HG02798 (cell line): Measurements from ENCODE around the gene SMTNL1.

Source experiments
- ATAC-seq: cut with Tn5 transposase; IDR thresholded peaks from one replicate; pipeline ENCODE4 v1.9.1; 2021; ENCODE audit warnings: mild to moderate bottlenecking; ENCODE audit not compliant: unreplicated experiment, poor library complexity

The SMTNL1 gene

GRCh38 chr11:57584341-57584740, 46.9 kb downstream of the SMTNL1 start:
- ATAC-seq = no peak

DNA sequence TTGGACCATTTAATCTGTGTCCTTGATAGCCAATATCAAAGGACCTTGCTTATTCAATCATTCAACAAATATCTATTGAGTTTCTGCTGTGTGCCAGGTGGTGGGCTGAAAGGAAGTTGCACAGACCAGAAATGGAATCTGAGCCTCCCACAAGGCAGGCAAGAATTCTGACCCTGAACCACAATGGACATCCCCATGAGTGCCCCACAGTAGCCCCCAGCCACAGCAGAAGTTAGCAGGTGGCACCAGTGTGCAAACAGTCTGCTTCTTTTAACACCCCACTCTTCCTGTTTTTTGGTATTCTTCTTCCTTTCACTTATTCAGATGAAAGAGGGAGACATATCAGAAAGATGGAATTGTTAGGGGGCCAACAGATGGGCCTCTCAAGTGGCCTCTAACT, 47.9 kb downstream of the SMTNL1 start:
- ATAC-seq = no peak

DNA sequence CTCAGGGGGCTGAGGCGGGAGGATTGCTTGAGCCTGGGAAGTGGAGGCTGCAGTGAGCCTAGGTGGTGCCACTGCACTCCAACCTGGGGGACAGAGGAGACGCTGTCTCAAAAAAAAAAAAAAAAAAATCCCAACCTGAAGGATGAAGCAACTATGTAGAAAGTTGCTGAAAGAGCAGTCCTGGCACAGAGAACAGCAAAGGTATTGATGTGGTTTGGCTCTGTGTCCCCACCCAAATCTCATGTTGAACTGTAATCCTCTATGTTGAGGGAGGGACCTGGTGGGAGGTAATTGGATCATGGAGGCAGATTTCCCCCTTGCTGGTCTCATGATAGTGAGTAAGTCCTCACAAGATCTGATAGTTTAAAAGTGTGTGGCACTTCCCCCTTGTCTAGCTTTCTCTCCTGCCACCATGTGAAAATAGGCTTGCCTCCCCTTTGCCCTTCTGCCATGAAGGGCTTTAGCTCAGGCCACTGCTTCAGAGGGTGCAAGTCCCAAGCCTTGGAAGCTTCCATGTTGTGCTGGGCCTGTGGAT, 49.4 kb downstream of the SMTNL1 start:
- no peak for ATAC-seq

DNA sequence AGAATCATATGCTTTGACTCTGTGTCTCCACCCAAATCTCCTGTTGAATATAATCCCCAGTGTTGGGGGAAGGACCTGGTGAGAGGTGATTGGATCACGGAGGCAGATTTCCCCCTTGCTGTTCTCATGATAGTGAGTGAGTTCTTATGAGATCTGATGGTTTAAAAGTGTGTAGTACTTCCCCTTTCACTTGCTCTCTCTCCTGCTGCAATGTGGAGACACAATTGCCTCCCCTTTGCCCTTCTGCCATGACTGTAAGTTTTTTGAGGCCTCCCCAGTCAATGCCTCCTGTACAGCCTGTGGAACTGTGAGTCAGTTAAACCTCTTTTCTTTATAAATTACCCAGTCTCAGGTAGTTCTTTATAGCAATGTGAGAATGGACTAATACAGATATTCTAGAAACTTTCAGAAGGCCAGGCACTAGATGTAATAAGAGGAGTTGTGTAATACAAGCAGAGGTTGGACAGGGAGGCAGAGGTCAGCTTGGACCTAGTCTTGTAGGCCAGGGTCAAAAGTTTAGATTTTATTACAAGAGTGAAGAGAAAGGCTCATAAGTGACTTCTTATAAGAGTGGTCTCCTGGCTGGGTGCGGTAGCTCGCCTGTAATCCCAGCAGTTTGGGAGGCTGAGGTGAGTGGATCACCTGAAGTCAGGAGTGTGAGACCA, 50.8 kb downstream of the SMTNL1 start:
- no peak for ATAC-seq

DNA sequence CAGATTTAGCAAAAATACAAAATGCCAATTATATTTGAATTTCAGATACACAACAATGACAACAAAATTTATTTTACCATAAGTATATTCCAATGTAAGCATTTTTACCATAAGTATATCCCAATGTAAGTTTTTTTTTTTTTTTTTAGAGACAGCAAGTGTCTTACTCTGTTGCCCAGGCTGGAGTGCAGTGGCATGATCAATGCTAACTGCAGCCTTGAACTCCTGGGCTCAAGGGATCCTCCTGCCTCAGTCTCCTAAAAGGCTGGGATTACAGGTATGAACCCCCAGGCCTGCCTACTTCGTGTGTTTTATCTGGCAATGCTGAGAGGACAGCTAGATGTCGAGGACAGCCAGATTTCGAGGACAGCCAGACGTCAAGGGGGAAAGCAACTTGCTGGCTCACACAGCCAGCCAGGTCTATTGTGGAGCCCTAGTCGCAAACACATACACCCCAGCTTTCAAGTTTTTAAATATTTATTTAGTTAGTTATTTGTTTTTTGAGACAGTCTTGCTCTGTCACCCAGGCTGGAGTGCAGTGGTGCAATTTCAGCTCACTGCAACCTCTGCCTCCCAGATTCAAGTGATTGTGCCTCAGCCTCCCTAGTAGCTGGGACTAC, 59.0 kb downstream of the SMTNL1 start:
- no peak for ATAC-seq

- ATAC-seq = no peak
Measured at GRCh38 chr11:57597461-57597915, 60.1 kb downstream of the SMTNL1 start, which contains the start of gene SERPING1. TSS of gene SERPING1 (plus strand) at chr11:57597685. CDS start at chr11:57598271, 586 bp downstream.

GRCh38 chr11:57597916-57598830, 60.8 kb downstream of the SMTNL1 start:
- no peak for ATAC-seq

DNA sequence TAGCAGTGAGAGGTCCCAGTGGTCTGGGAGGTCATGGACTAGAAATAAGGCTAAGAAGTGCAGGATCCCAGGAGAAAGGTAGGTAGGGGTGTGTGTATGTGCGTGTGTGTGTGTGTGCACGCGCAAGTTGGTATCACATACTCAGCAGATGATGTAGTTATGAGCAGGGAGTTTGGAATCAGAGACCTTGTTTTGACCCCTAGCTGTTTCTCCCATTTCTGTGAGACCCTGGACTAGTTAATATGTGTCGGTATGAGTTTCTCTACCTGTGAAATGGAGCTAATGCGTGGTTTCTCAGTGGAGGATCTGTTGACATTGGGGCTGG, 61.4 kb downstream of the SMTNL1 start:
- no peak for ATAC-seq

DNA sequence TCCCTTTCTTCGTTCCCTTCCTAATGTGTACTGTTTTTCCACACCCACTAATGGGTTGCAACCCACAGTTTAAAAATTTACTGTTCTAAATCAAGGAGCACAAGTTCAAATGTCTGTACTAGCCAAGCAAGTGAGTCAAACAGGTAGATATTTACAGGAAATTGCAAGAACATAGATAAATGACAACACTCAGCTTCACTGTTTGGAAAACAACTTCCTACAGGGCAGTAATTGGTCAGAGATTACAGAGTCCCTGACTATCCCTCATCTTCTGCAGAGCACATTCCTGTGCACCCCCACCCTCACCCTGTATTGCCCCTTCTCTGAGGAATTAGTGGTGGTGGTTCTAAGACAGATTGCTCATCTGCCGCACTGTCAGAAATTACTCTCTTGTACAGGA, 62.0 kb downstream of the SMTNL1 start:
- ATAC-seq = no peak
